HCT116 (cell line): Measurements from ENCODE around the gene KLF17. TPM values are rescaled to one million over a fixed set of nuclear protein-coding genes. Genes with fewer than 3 reads are reported as not detected.

Source experiments
- ATAC-seq: fragments of 200-7000 bp; cut with Tn5 transposase; 2 replicates; pipeline ENCODE4 v1.9.1; 2020; ENCODE audit warnings: mild to moderate bottlenecking, moderate library complexity
- BruUV-seq: library from RNA; stranded (reverse); fragments of 400-500 nt; replicated peaks from 2 replicates; lab custom pipeline; 2021; lab: Mats Ljungman, UMichigan
- CTCF ChIA-PET: fragments of 300-600 bp; sonication (Branson Sonifier 250); formaldehyde crosslinking; loops from one replicate; lab custom pipeline; 2021; ENCODE audit warnings: antibody characterized with exemption; lab: Charles Lee
- POLR2A ChIA-PET: fragments of 300-600, 350-600 bp; sonication (Branson Sonifier 250); formaldehyde crosslinking; loops from one replicate; lab custom pipeline; 2021; ENCODE audit warnings: antibody characterized with exemption; lab: Charles Lee
- RAD21 ChIA-PET, 2 experiments: fragments of 300-600 bp; sonication (Branson Sonifier 250); formaldehyde crosslinking; loops; one replicate each; lab custom pipeline; 2023; ENCODE audit warnings: low total read pairs in 2 of 2; ENCODE audit not compliant: uncharacterized antibody in 2 of 2, unreplicated experiment in 2 of 2, low non-redundant PET in 1 of 2; lab: Charles Lee
- DNase-seq: peaks from one replicate; pipeline ENCODE4 v3.0.0-alpha.2; 2010; ENCODE audit warnings: low read depth, low spot score
- H2AFZ ChIP-seq: fragments of 200-600 bp; shearing (Covaris generic), sonication (generic); 2 replicates; pipeline ENCODE4 v1.6.1; 2017; ENCODE audit warnings: low read depth, mixed run types, mixed read lengths, antibody characterized with exemption, low read length; ENCODE audit not compliant: poor library complexity, severe bottlenecking
- H3K27ac ChIP-seq: 2 replicates; pipeline ENCODE4 v1.5.1; 2012; ENCODE audit warnings: low read depth, low read length
- H3K27me3 ChIP-seq: fragments of 200-600 bp; sonication (generic); 2 replicates; pipeline ENCODE4 v1.6.1; 2016; ENCODE audit warnings: mixed run types, low read length, mixed read lengths; ENCODE audit not compliant: insufficient read depth
- H3K36me3 ChIP-seq, 2 experiments: fragments of 200-500 bp in 1 of 2; fragments of 200-600 bp in 1 of 2; sonication (Bioruptor generic) in 1 of 2; sonication (generic) in 1 of 2; 2 replicates each; pipeline versions ENCODE4 v1.5.1 to v1.6.1; 2014 to 2016; ENCODE audit warnings: low read length in 2 of 2, inconsistent platforms in 1 of 2, mixed read lengths in 1 of 2, mixed run types in 1 of 2; ENCODE audit not compliant: insufficient read depth in 2 of 2, control insufficient read depth in 1 of 2
- H3K4me1 ChIP-seq, 2 experiments: fragments of 200-600 bp in 1 of 2; sonication (generic) in 1 of 2; 2 replicates each; pipeline versions ENCODE4 v1.5.1 to v1.6.1; 2012 to 2017; ENCODE audit warnings: low read length in 2 of 2, inconsistent platforms in 1 of 2, mild to moderate bottlenecking in 1 of 2, mixed read lengths in 1 of 2, mixed run types in 1 of 2, moderate library complexity in 1 of 2; ENCODE audit not compliant: insufficient read depth in 2 of 2, control insufficient read depth in 1 of 2
- H3K4me2 ChIP-seq: fragments of 200-600 bp; sonication (generic); 2 replicates; pipeline ENCODE4 v1.6.1; 2017; ENCODE audit warnings: mixed run types, low read length, mixed read lengths
- H3K4me3 ChIP-seq, 2 experiments: fragments of 200-600 bp in 1 of 2; sonication (generic) in 1 of 2; replicated peaks in 1 of 2; 2 replicates each; pipeline ENCODE4 v1.5.1; 2011 to 2016; ENCODE audit warnings: low read length in 2 of 2, control low read depth in 1 of 2, low read depth in 1 of 2, mild to moderate bottlenecking in 1 of 2, mixed read lengths in 1 of 2, mixed run types in 1 of 2
- H3K79me2 ChIP-seq: fragments of 200-600 bp; sonication (generic); 2 replicates; pipeline ENCODE4 v1.6.1; 2017; ENCODE audit warnings: mild to moderate bottlenecking, mixed run types, low read length, moderate library complexity, mixed read lengths; ENCODE audit not compliant: insufficient read depth
- H3K9ac ChIP-seq: fragments of 200-600 bp; sonication (generic); 2 replicates; pipeline ENCODE4 v1.6.1; 2016; ENCODE audit warnings: low read length, mixed read lengths
- H3K9me2 ChIP-seq: fragments of 200-600 bp; sonication (generic), shearing (Covaris generic); 2 replicates; pipeline ENCODE4 v1.6.1; 2017; ENCODE audit warnings: mixed run types, mild to moderate bottlenecking, moderate library complexity; ENCODE audit not compliant: insufficient read depth
- H3K9me3 ChIP-seq, 2 experiments: fragments of 200-500 bp in 1 of 2; fragments of 200-600 bp in 1 of 2; sonication (Bioruptor generic) in 1 of 2; sonication (generic) in 1 of 2; 2 replicates each; pipeline ENCODE4 v1.6.1; 2014 to 2017; ENCODE audit warnings: low read length in 2 of 2, mixed read lengths in 2 of 2, inconsistent platforms in 1 of 2, low read depth in 1 of 2, mild to moderate bottlenecking in 1 of 2, mixed run types in 1 of 2, moderate library complexity in 1 of 2; ENCODE audit not compliant: control insufficient read depth in 1 of 2, insufficient read depth in 1 of 2
- H4K20me1 ChIP-seq: fragments of 200-600 bp; sonication (generic), shearing (Covaris generic); 2 replicates; pipeline ENCODE4 v1.6.1; 2017; ENCODE audit warnings: mixed run types, mild to moderate bottlenecking, moderate library complexity; ENCODE audit not compliant: insufficient read depth
- CEBPB ChIP-seq: IDR thresholded peaks from 2 replicates; pipeline ENCODE4 v1.6.1; 2012; ENCODE audit warnings: low read depth
- CTCF ChIP-seq, 3 experiments: fragments of 200-600 bp in 1 of 3; sonication (generic) in 1 of 3; IDR thresholded peaks in 2 of 3; conservative IDR thresholded peaks in 1 of 3; 2 replicates each; pipeline ENCODE4 v1.5.1; 2012 to 2017; ENCODE audit warnings: low read depth in 2 of 3, low read length in 2 of 3, antibody characterized with exemption in 1 of 3, borderline replicate concordance in 1 of 3, control low read depth in 1 of 3, mild to moderate bottlenecking in 1 of 3, mixed read lengths in 1 of 3, mixed run types in 1 of 3, moderate library complexity in 1 of 3; ENCODE audit not compliant: insufficient read depth in 1 of 3
- ELF1 ChIP-seq: IDR thresholded peaks from 2 replicates; pipeline ENCODE4 v1.6.1; 2012; ENCODE audit warnings: low read depth, borderline replicate concordance
- EZH2 ChIP-seq: fragments of 200-600 bp; sonication (generic); IDR thresholded peaks from 2 replicates; pipeline ENCODE4 v1.6.1; 2017; ENCODE audit warnings: antibody characterized with exemption, mixed run types
- EZH2phosphoT487 ChIP-seq: fragments of 200-600 bp; IDR thresholded peaks from 2 replicates; pipeline ENCODE4 v1.6.1; 2018; ENCODE audit warnings: antibody characterized with exemption, borderline replicate concordance
- FOSL1 ChIP-seq: IDR thresholded peaks from 2 replicates; pipeline ENCODE4 v1.6.1; 2012; ENCODE audit warnings: low read depth
- JUND ChIP-seq: IDR thresholded peaks from 2 replicates; pipeline ENCODE4 v1.6.1; 2012
- POLR2A ChIP-seq: IDR thresholded peaks from 2 replicates; pipeline ENCODE4 v1.7.0; 2011; ENCODE audit warnings: borderline replicate concordance; ENCODE audit not compliant: insufficient read depth, insufficient read length; ENCODE audit errors: extremely low read depth
- RAD21 ChIP-seq: IDR thresholded peaks from 2 replicates; pipeline ENCODE4 v1.6.1; 2012; ENCODE audit warnings: low read depth, mild to moderate bottlenecking
- REST ChIP-seq: IDR thresholded peaks from 2 replicates; pipeline ENCODE4 v1.6.1; 2012; ENCODE audit warnings: low read depth
- SIN3A ChIP-seq: IDR thresholded peaks from 2 replicates; pipeline ENCODE4 v1.6.1; 2012; ENCODE audit warnings: low read depth
- SP1 ChIP-seq: IDR thresholded peaks from 2 replicates; pipeline ENCODE4 v1.6.1; 2012; ENCODE audit warnings: low read depth
- SRF ChIP-seq: IDR thresholded peaks from 2 replicates; pipeline ENCODE4 v1.6.1; 2012; ENCODE audit warnings: low read depth
- TCF7L2 ChIP-seq: IDR thresholded peaks from 2 replicates; pipeline ENCODE4 v1.7.0; 2011; ENCODE audit warnings: borderline replicate concordance, inconsistent platforms; ENCODE audit not compliant: insufficient read depth, insufficient read length; ENCODE audit errors: extremely low read depth
- ZFX ChIP-seq: fragments of 450-650 bp; IDR thresholded peaks from 2 replicates; pipeline ENCODE4 v1.6.1; 2017
- ZNF274 ChIP-seq: fragments of 200-500 bp; sonication (Bioruptor generic); IDR thresholded peaks from 2 replicates; pipeline ENCODE4 v1.6.1; 2014; ENCODE audit warnings: mild to moderate bottlenecking, low read depth, low read length, inconsistent platforms
- intact Hi-C: fragments of 100-400 bp; cut with micrococcal nuclease; formaldehyde crosslinking; loops from 2 replicates; pipeline ENCODE4 v1.10.0; 2022
- total RNA-seq: library from RNA; stranded (reverse); gene quantifications from one replicate; pipeline ENCODE4 v1.2.1, GENCODE V29; 2021; ENCODE audit not compliant: unreplicated experiment
- TF ChIP-seq, protein P1 (sequence below): IDR thresholded peaks from 2 replicates; pipeline ENCODE4 v1.6.1; 2012
- TF ChIP-seq, protein P2 (sequence below): IDR thresholded peaks from 2 replicates; pipeline ENCODE4 v1.6.1; 2011; ENCODE audit warnings: mild to moderate bottlenecking, low read length, moderate library complexity; ENCODE audit not compliant: insufficient replicate concordance; ENCODE audit errors: extremely low read depth
- TF ChIP-seq, protein P3 (sequence below): IDR thresholded peaks from 2 replicates; pipeline ENCODE4 v1.6.1; 2012

Gene KLF17
- total RNA-seq, 1 experiment from 2014 or later, result not detected

DNA sequence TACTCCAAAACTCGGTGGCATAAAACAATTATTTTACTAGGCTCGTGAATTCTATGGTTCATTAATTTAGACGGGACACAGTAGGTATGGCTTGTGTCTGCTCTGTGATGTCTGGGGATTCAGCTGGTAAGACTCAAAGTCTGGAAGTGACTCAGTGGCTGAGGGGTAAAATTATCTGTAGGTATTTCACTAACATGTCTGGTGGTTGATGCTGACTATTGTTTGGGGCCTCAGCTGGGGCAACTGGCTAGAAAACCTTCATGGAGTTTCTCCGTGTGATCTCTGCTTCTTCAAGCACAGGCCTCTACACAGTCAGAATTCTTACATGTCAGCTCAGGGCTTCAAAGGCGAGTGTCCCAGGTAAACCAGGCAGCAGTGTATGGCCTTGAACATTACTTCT lies 41.2 kb upstream of the KLF17 start:
- H3K27me3 ChIP-seq, result no peaks in the 10 kb centered on the region
- CTCF ChIA-PET, result no interaction called here
- H3K4me2 ChIP-seq, result no peak overlapping the region
- intact Hi-C loops, result no loop called here
- no peaks in the 10 kb centered on the region for H4K20me1 ChIP-seq
- no peak overlapping the region for H2AFZ ChIP-seq
- no peaks in the 10 kb centered on the region for H3K9me3 ChIP-seq
- H3K27ac ChIP-seq, result no peak overlapping the region
- no peak for ATAC-seq
- no peak overlapping the region for H3K4me3 ChIP-seq
- no peak for DNase-seq
- no peaks in the 10 kb centered on the region for H3K79me2 ChIP-seq
- no peaks in the 10 kb centered on the region for H3K9me2 ChIP-seq
- TF ChIP-seq EZH2phosphoT487, result no peak
- TF ChIP-seq, protein P1, sequence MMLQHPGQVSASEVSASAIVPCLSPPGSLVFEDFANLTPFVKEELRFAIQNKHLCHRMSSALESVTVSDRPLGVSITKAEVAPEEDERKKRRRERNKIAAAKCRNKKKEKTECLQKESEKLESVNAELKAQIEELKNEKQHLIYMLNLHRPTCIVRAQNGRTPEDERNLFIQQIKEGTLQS, result no peak
- no peak for TF ChIP-seq CTCF (IDR thresholded peaks at IDR 0.05 in 2 of 3, conservative IDR thresholded peaks at IDR 0.05 in 1 of 3; ENCODE audit: borderline replicate concordance in 1 of 3, insufficient read depth in 1 of 3, low read depth in 2 of 3, low read length in 2 of 3)
- no peak for TF ChIP-seq CEBPB
- TF ChIP-seq, protein P2, sequence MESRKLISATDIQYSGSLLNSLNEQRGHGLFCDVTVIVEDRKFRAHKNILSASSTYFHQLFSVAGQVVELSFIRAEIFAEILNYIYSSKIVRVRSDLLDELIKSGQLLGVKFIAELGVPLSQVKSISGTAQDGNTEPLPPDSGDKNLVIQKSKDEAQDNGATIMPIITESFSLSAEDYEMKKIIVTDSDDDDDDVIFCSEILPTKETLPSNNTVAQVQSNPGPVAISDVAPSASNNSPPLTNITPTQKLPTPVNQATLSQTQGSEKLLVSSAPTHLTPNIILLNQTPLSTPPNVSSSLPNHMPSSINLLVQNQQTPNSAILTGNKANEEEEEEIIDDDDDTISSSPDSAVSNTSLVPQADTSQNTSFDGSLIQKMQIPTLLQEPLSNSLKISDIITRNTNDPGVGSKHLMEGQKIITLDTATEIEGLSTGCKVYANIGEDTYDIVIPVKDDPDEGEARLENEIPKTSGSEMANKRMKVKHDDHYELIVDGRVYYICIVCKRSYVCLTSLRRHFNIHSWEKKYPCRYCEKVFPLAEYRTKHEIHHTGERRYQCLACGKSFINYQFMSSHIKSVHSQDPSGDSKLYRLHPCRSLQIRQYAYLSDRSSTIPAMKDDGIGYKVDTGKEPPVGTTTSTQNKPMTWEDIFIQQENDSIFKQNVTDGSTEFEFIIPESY, result no peak
- TF ChIP-seq, protein P3, sequence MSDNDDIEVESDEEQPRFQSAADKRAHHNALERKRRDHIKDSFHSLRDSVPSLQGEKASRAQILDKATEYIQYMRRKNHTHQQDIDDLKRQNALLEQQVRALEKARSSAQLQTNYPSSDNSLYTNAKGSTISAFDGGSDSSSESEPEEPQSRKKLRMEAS, result no peak
- no peak for TF ChIP-seq TCF7L2
- TF ChIP-seq POLR2A, result no peak
- no peak for TF ChIP-seq ELF1
- TF ChIP-seq RAD21, result no peak
- no peak for TF ChIP-seq FOSL1
- TF ChIP-seq SIN3A, result no peak
- TF ChIP-seq EZH2, result no peak
- no peak for TF ChIP-seq ZFX
- TF ChIP-seq SRF, result no peak
- no peak for TF ChIP-seq JUND
- no peak for TF ChIP-seq REST
- no peak for TF ChIP-seq ZNF274
- no peak for TF ChIP-seq SP1
- H3K9ac ChIP-seq, result no peak overlapping the region
- RAD21 ChIA-PET, result no interaction called here
- no TSS peak for BruUV-seq
- H3K36me3 ChIP-seq, result no peaks in the 10 kb centered on the region
- POLR2A ChIA-PET, result no interaction called here
- H3K4me1 ChIP-seq, result peaks cover under 1 to 1% of the 10 kb centered on the region in 2 experiments; a peak in 3 of 4 replicates
